Activated CD4-positive, CD25-positive, alpha-beta regulatory T cell (primary cell): ENCODE measurements around the gene CFAP157.

ENCODE experiments used
- DNase-seq, 4 experiments: peaks; one replicate each; lab custom pipeline; 2025; lab: John Stamatoyannopoulos, UW

CFAP157 gene

GRCh38 chr9:127693143-127693542, 13.6 kb upstream of the CFAP157 start:
- DNase-seq = no peak

GRCh38 chr9:127693697-127694096, 13.1 kb upstream of the CFAP157 start:
- no peak for DNase-seq

- DNase-seq = no peak
These were observed 11.7 kb upstream of the CFAP157 start for GRCh38 chr9:127694890-127695720.

GRCh38 chr9:127697575-127697974, 9.2 kb upstream of the CFAP157 start:
- no peak for DNase-seq

GRCh38 chr9:127698386-127698785, 8.4 kb upstream of the CFAP157 start:
- DNase-seq = no peak

GRCh38 chr9:127698985-127699670, 7.7 kb upstream of the CFAP157 start:
- DNase-seq = peak; percentile 54 to 70 (median 62)

- no peak for DNase-seq
These were observed 6.6 kb upstream of the CFAP157 start for GRCh38 chr9:127700140-127700539.

GRCh38 chr9:127700594-127701255, 6.1 kb upstream of the CFAP157 start:
- DNase-seq = no peak

- no peak for DNase-seq
These were observed 3.4 kb upstream of the CFAP157 start for GRCh38 chr9:127703289-127703946.

- DNase-seq = no peak
These were observed 1.0 kb upstream of the CFAP157 start for GRCh38 chr9:127705577-127706379.

GRCh38 chr9:127707766-127708165, 978 bp downstream of the CFAP157 start:
- DNase-seq = no peak

- DNase-seq = no peak
These were observed 2.3 kb downstream of the CFAP157 start for GRCh38 chr9:127708952-127709587.

- DNase-seq = no peak
These were observed 3.5 kb downstream of the CFAP157 start for GRCh38 chr9:127710204-127710783.

GRCh38 chr9:127711226-127711701, 4.5 kb downstream of the CFAP157 start:
- no peak for DNase-seq

GRCh38 chr9:127711831-127712274, 5.1 kb downstream of the CFAP157 start:
- DNase-seq = no peak

- DNase-seq = no peak
These were observed 5.6 kb downstream of the CFAP157 start for GRCh38 chr9:127712371-127712770.

GRCh38 chr9:127712867-127713266, 6.1 kb downstream of the CFAP157 start:
- DNase-seq = no peak

GRCh38 chr9:127714020-127714750, 7.4 kb downstream of the CFAP157 start:
- DNase-seq = no peak

GRCh38 chr9:127714951-127715469, 8.2 kb downstream of the CFAP157 start:
- peak in 1 of 4 experiments; percentile 18 for DNase-seq
